ENCODE measurements around the gene KCND3. TPM values are rescaled to one million over a fixed set of nuclear protein-coding genes. Genes with fewer than 3 reads are reported as not detected.

Gene KCND3
- total RNA-seq, 1 donor from 2014 or later: 0.99 TPM

DNA sequence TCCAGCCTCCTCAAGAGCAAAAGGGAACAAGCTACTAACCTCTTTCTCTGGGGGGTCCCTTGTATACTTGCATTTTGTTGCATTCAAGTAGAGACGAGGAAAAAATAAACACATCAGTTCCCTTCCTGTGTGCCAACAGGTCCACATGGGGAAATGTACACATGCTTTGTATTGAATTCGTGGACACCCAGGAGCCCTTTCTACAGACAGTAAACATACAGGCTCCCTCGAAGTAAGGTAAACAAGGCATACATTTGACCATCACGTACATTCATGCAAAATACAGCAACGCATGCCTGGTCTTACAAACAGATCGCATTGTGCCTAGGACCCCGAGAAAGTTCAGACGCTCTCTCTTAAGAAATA is 1.1 kb downstream of the KCND3 start:
- no peak for DNase-seq

- no peak for DNase-seq
These were observed 2.0 kb downstream of the KCND3 start for GRCh38 chr1:111987502-111987901.

DNA sequence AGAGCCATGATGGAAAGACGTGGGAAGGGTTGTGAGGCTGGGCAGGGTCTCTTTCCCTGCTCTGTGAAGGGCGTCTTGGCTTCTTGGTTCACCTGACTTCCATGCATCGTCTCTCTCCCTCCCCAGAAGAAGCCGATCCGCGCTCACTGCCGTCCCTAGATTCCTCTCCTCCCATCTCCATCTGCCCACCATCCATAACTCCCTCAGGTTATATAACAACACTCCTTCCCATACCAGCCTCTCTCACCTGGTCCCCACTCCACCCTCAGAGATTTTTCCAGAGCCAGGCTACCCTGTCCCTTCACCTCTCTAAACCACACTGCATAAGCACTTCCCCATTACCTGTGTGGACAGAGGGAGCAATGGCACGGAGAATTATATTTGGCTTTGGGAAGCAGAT is 6.0 kb downstream of the KCND3 start:
- DNase-seq: no peak

DNA sequence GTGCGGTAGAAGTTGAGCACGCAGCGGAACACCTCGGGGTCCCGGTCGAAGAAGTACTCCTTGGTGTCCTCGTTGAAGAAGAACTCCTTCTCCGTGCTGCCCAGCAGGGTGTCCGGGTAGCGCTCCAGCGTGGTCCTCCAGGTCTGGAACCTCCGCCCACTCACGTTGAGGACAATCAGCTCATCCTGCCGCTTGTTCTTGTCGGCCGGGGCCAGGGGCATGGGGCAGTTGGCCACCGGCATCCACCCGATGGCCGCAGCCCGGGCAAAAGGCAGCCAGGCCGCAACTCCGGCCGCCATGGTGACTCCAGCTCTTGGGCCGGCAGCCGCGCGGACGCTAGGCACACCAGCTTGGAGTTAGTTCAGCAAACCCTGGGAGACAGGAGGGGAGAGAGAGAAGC is 7.0 kb downstream of the KCND3 start:
- no peak for DNase-seq

DNA sequence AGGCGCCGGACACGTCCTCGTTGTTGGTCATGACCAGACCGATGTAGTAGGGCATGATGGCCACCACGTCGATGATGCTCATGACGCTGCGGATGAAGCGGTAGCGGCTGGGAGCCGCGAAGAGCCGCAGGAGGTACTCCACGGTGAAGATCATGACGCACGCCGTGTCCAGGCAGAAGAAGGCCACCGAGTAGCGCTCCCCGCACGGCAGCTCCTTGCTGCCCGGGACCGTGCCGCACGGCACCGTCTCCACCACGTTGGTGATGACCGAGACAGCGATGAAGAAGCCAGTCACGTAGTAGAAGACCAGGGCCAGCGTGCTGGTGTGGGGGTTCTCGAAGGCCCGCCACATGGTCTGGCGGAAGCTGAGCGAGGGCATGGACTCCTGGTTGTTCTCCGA is 7.6 kb downstream of the KCND3 start:
- DNase-seq: no peak

DNA sequence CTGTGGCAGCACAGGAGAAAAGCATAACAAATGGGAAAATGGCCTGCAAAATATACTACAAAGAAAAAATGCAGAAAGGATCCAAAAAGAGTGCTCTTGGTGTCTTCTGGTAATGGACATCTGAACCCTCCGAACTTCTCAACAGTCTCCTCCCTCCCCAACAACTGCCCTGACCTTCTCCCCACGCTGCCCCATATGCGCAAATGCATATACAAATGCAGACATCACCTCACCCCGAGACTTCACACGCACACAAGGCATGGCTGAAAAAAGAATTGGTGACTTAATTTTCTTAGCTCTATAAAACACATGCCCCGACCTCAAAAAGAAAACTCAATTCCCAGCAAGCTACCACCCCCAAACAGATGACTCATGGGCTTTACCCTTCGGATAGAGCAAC is 8.4 kb downstream of the KCND3 start:
- no peak for DNase-seq

- DNase-seq: no peak
These were observed 8.8 kb downstream of the KCND3 start for GRCh38 chr1:111980686-111981085.

DNA sequence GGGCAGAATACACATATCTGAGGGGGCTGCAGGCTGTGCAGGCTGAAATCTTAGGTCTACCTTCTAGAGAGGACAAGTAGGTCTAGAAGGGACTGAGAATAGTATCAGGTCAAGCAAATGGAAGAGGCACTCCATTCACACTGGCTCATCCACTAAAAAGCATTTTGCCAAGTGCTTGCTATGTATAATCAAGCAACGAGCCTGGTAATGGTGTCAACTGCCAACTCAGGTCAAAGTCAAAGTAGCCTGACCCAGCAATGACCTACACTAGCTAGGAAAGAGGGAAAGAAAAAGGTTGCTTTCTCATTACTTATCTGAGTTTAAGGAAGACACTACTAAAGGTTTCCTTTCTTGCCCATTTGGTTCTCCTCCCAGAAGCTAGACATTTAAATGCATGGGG is 10.8 kb downstream of the KCND3 start:
- no peak for DNase-seq

DNA sequence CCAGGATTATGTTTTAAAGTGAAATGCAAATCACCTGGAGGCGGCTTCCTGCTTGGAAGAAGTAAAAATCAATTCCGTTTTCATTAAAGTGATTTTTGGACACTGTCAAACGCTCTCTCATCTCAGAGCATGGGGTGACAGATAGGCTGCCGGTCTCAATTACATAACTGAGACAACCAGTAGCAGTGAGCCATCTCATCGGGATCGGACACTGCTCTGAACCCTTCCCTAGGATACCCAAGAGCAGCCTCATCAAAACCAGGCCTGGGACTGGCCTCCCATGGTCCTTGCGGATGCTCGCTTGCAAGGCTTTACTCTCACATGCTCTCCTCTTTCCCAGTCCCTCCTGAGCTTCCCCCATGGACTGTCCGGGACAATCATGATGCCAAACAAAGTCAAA is 12.1 kb downstream of the KCND3 start:
- DNase-seq: no peak

DNA sequence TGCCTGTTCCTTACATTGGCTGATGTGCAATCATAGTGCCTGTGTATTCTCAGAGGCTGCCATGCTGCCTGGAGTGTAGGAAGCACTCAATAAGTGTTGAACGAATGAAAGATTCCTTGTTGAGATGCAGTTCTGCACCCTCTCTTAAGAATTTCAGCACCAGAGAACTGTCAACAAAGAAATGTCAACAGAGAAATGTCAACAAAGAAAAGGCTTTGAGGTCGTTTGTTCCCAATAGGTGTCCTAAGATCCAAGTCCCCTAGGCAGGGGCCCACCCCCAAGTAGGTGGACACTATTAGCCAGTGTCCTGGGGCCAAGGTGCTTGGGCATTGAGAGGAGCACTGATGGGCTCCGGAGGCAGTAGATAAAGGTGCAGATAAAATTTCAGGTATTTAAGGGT is 12.6 kb downstream of the KCND3 start:
- DNase-seq: no peak

- no peak for DNase-seq
These were observed 13.1 kb downstream of the KCND3 start for GRCh38 chr1:111976332-111976731.

- no peak for DNase-seq
These were observed 16.2 kb downstream of the KCND3 start for GRCh38 chr1:111973150-111973790.

DNA sequence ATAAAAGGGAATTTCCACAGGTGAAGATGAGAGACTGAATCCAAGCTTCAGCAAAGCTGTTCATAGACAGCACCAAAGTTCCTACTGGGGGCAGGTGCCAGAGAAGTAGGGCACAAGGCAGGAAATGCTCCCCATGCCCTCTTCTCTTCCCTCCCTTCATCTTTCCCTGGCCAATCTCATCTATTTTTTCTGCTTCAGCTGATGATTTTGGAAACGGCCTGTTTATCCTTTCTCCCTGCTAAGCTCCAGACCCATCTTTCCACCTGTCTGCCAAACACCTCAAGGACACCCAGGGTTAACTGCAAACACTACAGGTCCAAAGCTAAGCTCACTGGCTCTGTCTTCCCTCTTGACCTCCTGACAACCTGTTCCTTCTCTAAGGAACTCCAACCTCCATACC is 18.1 kb downstream of the KCND3 start:
- no peak for DNase-seq

GRCh38 chr1:111968511-111968910 is 21.0 kb downstream of the KCND3 start:
- DNase-seq: no peak

DNA sequence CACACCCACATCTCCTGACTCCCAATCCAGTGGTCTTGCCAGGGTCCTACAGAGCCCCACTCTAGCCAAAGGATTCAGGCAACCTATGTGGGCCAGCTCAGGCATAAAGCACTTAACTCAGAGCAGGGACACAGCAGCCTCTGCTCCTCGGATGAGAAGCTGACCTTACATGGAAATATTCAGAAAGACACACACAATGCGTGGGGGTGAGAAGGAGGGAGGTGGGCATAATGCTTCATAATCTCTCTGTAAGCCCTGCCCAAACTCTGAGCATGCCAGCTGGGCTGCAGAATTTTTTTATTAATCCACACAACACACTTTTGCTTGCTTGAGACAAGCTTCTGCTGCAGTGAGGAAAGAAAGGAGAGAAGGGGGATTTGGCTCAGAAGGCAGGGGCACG is 21.6 kb downstream of the KCND3 start:
- no peak for DNase-seq

GRCh38 chr1:111967067-111967690 is 22.3 kb downstream of the KCND3 start:
- no peak for DNase-seq

DNA sequence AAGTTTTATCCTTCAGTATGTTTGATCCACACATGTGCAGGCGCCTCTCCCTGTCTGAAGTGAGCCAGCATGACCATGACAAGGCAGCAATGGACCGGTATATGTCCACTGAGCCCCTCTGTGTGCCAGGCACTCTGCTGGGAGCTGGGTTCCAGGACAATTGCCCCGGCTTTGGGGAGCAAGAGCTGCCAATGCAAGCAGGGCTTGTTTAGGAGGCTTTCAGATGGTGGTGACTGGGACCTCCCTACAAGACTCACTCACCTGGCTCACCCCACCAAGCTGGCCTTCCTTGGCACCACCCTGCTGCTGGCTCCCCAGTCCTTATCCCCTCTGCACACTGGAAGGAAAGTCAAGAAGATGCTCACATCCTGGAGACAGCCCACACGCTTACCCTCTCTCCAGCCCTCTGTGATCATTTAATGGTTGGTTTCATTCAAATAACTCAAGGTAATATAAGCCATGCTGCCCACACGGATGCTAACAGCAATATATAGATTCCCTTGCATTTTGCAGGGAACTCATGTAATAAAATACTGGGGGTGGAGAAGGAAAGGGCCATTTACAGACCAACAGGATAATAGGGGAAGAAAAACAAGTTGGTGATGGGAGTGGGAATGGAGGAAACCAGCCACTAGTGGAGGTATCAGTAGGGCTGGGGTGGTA is 23.6 kb downstream of the KCND3 start:
- DNase-seq: no peak

DNA sequence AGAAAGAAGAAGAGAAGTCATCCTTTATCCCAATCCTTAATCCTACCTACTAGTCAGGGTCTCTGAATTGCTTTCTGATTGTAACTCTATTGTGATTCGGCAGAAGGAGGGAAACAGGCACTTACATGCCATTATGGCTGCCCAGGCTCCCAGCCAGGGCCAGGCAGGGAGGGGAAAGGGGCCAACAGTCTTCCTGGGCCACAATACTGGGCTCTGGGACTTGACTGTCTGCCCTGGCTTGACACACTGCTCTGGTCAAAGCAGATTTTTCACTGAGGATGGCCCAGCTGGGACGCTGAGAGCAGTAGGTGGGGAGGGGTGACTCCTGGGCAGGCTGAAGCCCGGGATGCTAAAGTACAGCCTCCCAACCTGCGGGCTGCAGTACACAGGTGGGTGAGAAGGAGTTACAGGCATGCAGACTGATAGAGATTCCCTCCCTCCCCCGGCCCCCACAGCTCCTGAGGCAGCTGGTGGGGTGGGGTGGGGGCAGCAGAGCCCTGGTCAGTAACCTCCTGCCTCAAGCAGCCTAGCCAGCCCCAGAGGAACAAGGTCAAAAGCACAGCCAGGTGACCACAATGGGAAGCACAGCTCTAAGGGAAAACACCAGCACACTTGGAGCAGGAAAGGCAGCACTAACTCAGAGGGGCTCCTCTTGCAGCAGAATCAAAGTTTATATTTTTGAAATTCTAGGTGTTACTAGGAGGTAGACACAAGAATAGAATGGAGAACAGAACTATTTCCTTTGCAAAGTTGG is 25.3 kb downstream of the KCND3 start:
- no peak for DNase-seq

GRCh38 chr1:111961773-111962565 is 27.5 kb downstream of the KCND3 start:
- DNase-seq: no peak

DNA sequence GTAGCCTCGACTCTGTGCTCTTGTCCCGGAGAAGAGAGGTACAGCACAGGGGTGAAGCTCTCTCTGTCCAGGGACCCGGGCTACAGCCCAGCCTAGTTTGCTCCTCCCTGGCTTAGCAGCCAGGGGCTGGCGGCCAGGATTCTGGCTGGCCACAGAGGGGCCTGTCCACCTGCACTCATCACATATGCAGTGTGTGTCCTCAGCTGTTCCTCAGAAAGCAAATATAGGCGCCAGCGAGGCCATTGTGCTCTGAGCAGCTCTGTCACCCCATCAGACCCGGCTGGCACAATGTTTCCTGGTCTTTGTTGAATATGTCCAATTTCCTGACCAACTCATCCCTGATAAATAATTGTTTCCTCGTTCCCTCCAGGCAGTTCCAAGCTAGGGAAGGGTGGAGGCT is 28.5 kb downstream of the KCND3 start:
- DNase-seq: no peak

- no peak for DNase-seq
These were observed 30.0 kb downstream of the KCND3 start for GRCh38 chr1:111959436-111959835.

GRCh38 chr1:111958851-111959250 is 30.6 kb downstream of the KCND3 start:
- DNase-seq: no peak

DNA sequence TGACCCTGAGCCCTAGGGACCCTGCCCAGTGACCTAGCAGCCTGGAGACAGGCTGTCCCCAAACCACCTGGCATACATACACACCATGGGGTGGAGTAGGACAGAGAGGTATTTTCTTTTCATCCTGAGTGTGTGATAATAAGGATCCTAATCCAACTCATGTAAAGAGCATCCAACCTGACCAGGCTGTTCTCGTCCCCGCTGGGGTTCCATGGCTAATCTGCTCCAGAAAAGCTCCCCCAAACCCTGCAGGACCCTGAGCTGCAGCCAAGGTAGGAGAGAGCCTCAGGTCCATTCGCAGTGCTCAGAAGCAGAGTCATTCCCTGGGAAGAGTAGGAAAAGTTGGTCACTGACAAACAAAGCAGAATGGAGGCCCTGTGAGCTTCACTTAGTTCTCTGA is 31.4 kb downstream of the KCND3 start:
- DNase-seq: no peak

Data from skin of body (tissue), 2 donors.